ENCODE measurements around the gene COQ2.

Gene COQ2

GRCh38 chr4:83252782-83253405 lies 31.7 kb downstream of the COQ2 start:
- H3K4me3 ChIP-seq (ENCODE audit: low read depth, low read length) = no peak overlapping the region
- peak; percentile 19 for DNase-seq (ENCODE audit: low read depth)
- TF ChIP-seq, protein P1, sequence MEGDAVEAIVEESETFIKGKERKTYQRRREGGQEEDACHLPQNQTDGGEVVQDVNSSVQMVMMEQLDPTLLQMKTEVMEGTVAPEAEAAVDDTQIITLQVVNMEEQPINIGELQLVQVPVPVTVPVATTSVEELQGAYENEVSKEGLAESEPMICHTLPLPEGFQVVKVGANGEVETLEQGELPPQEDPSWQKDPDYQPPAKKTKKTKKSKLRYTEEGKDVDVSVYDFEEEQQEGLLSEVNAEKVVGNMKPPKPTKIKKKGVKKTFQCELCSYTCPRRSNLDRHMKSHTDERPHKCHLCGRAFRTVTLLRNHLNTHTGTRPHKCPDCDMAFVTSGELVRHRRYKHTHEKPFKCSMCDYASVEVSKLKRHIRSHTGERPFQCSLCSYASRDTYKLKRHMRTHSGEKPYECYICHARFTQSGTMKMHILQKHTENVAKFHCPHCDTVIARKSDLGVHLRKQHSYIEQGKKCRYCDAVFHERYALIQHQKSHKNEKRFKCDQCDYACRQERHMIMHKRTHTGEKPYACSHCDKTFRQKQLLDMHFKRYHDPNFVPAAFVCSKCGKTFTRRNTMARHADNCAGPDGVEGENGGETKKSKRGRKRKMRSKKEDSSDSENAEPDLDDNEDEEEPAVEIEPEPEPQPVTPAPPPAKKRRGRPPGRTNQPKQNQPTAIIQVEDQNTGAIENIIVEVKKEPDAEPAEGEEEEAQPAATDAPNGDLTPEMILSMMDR (IDR thresholded peaks at IDR 0.05; ENCODE audit: low read depth, low read length, missing control alignments) = peak; percentile 72
- in situ Hi-C loops (cut with HindIII; ENCODE audit: low sequenced_read_pairs) = no loop called here

- H3K4me3 ChIP-seq (ENCODE audit: low read depth, low read length) = no peak overlapping the region
- in situ Hi-C loops (cut with HindIII; ENCODE audit: low sequenced_read_pairs) = no loop called here
- DNase-seq (ENCODE audit: low read depth) = no peak
- TF ChIP-seq, protein P1 (IDR thresholded peaks at IDR 0.05; ENCODE audit: low read depth, low read length, missing control alignments) = no peak
Measured at GRCh38 chr4:83251447-83251830, 33.2 kb downstream of the COQ2 start.

GRCh38 chr4:83250687-83251446 lies 33.7 kb downstream of the COQ2 start:
- in situ Hi-C loops (cut with HindIII; ENCODE audit: low sequenced_read_pairs) = no loop called here
- DNase-seq (ENCODE audit: low read depth) = no peak
- no peak overlapping the region for H3K4me3 ChIP-seq (ENCODE audit: low read depth, low read length)
- TF ChIP-seq, protein P1 (IDR thresholded peaks at IDR 0.05; ENCODE audit: low read depth, low read length, missing control alignments) = no peak

- TF ChIP-seq, protein P1 (IDR thresholded peaks at IDR 0.05; ENCODE audit: low read depth, low read length, missing control alignments) = no peak
- DNase-seq (ENCODE audit: low read depth) = no peak
- in situ Hi-C loops (cut with HindIII; ENCODE audit: low sequenced_read_pairs) = no loop called here
- no peak overlapping the region for H3K4me3 ChIP-seq (ENCODE audit: low read depth, low read length)
Measured at GRCh38 chr4:83248486-83248885, 36.1 kb downstream of the COQ2 start.

GRCh38 chr4:83247415-83248357 lies 36.9 kb downstream of the COQ2 start:
- in situ Hi-C loops (cut with HindIII; ENCODE audit: low sequenced_read_pairs) = no loop called here
- no peak for DNase-seq (ENCODE audit: low read depth)
- no peak overlapping the region for H3K4me3 ChIP-seq (ENCODE audit: low read depth, low read length)
- TF ChIP-seq, protein P1 (IDR thresholded peaks at IDR 0.05; ENCODE audit: low read depth, low read length, missing control alignments) = no peak

GRCh38 chr4:83241132-83241531 lies 43.5 kb downstream of the COQ2 start:
- no peak for DNase-seq (ENCODE audit: low read depth)
- H3K4me3 ChIP-seq (ENCODE audit: low read depth, low read length) = no peak overlapping the region
- TF ChIP-seq, protein P1 (IDR thresholded peaks at IDR 0.05; ENCODE audit: low read depth, low read length, missing control alignments) = no peak
- in situ Hi-C loops (cut with HindIII; ENCODE audit: low sequenced_read_pairs) = no loop called here

All from astrocyte of the cerebellum (primary cell).